ENCODE measurements around the gene GPS2. TPM values are rescaled to one million over a fixed set of nuclear protein-coding genes. Genes with fewer than 3 reads are reported as not detected.

Gene GPS2
- 10 to 100 TPM; 28.2 to 32.2 TPM for total RNA-seq

GRCh38 chr17:7314719-7315569 is at the start of gene GPS2:
Gene GPS2, minus strand, starts transcription at chr17:7315360. Its CDS starts 308 bp downstream, at chr17:7315052.
- Mint-ChIP-seq H3K4me3 (peak within 1 kb of the TSS; percentile 86), H3K4me1 (ENCODE audit: low read depth) (peaks cover 49% of the 10 kb centered on the region), H3K27me3 (ENCODE audit: low read depth) (no peaks in the 10 kb centered on the region), H3K36me3 (ENCODE audit: low read depth) (peaks cover 35% of the 10 kb centered on the region), H3K9me3 (no peaks in the 10 kb centered on the region), H3K27ac (peak within 1 kb of the TSS; percentile 88)
- DNase-seq = peak; percentile 95
- intact Hi-C loops (cut with micrococcal nuclease) = loop anchor here (1.0 to 2.0 kb wide), 2 partner anchors 8 to 36 kb away; partner anchors contain the start of gene EIF5A
- CTCF ChIA-PET = interaction anchor here (1.1 to 2.4 kb wide), 2 partner anchors 9 to 18 kb away, joined by 3 to 9 read pairs; no protein-coding TSS in a partner anchor

- intact Hi-C loops (cut with micrococcal nuclease) = no loop called here
- DNase-seq = no peak
- Mint-ChIP-seq H3K36me3 (ENCODE audit: low read depth) (no peaks in the 10 kb centered on the region), H3K27ac (no peak overlapping the region), H3K4me1 (ENCODE audit: low read depth) (no peaks in the 10 kb centered on the region), H3K4me3 (no peak overlapping the region), H3K27me3 (ENCODE audit: low read depth) (no peaks in the 10 kb centered on the region), H3K9me3 (no peaks in the 10 kb centered on the region)
- CTCF ChIA-PET = no interaction called here
Observed at GRCh38 chr17:7363311-7363710, 48.2 kb upstream of the GPS2 start.

- CTCF ChIA-PET = interaction anchor here (1.3 to 1.4 kb wide), 2 partner anchors 124 to 326 kb away, joined by 3 to 5 read pairs; partner anchors contain the start of gene WRAP53
- no peak overlapping the region for H3K4me3 Mint-ChIP-seq
- H3K27me3 Mint-ChIP-seq (ENCODE audit: low read depth) = no peaks in the 10 kb centered on the region
- DNase-seq = no peak
- no peaks in the 10 kb centered on the region for H3K9me3 Mint-ChIP-seq
- H3K27ac Mint-ChIP-seq = no peak overlapping the region
- H3K36me3 Mint-ChIP-seq (ENCODE audit: low read depth) = no peaks in the 10 kb centered on the region
- no peaks in the 10 kb centered on the region for H3K4me1 Mint-ChIP-seq (ENCODE audit: low read depth)
- intact Hi-C loops (cut with micrococcal nuclease) = no loop called here
Observed at GRCh38 chr17:7361906-7362305, 46.7 kb upstream of the GPS2 start.

- Mint-ChIP-seq H3K27ac (no peak overlapping the region), H3K36me3 (ENCODE audit: low read depth) (no peaks in the 10 kb centered on the region), H3K4me3 (no peak overlapping the region), H3K9me3 (no peaks in the 10 kb centered on the region), H3K27me3 (ENCODE audit: low read depth) (no peaks in the 10 kb centered on the region), H3K4me1 (ENCODE audit: low read depth) (peaks cover 24% of the 10 kb centered on the region)
- CTCF ChIA-PET = no interaction called here
- intact Hi-C loops (cut with micrococcal nuclease) = loop anchor here (2.0 to 5.0 kb wide), 2 partner anchors 35 to 329 kb away; partner anchors contain the start of genes PLSCR3 and TP53
- DNase-seq = no peak
Observed at GRCh38 chr17:7357381-7357780, 42.2 kb upstream of the GPS2 start.

- H3K27me3 Mint-ChIP-seq (ENCODE audit: low read depth) = no peaks in the 10 kb centered on the region
- intact Hi-C loops (cut with micrococcal nuclease) = loop anchor here (1.0 to 5.0 kb wide), 5 partner anchors 36 to 330 kb away; partner anchors contain the start of genes PLSCR3, SENP3, TMEM102 and TP53
- no peaks in the 10 kb centered on the region for H3K36me3 Mint-ChIP-seq (ENCODE audit: low read depth)
- CTCF ChIA-PET = interaction anchor here (0.9 to 4.4 kb wide), 13 partner anchors 11 to 331 kb away, joined by 3 to 34 read pairs (median 7); partner anchors contain the start of genes ACAP1, FGF11, SENP3 and TMEM102
- no peaks in the 10 kb centered on the region for H3K9me3 Mint-ChIP-seq
- no peak overlapping the region for H3K27ac Mint-ChIP-seq
- peaks cover 25% of the 10 kb centered on the region for H3K4me1 Mint-ChIP-seq (ENCODE audit: low read depth)
- no peak overlapping the region for H3K4me3 Mint-ChIP-seq
- DNase-seq = no peak
Observed at GRCh38 chr17:7356756-7357155, 41.6 kb upstream of the GPS2 start.

GRCh38 chr17:7356072-7356549 is 41.0 kb upstream of the GPS2 start:
- Mint-ChIP-seq H3K9me3 (no peaks in the 10 kb centered on the region), H3K36me3 (ENCODE audit: low read depth) (peaks cover 3% of the 10 kb centered on the region), H3K4me3 (no peak overlapping the region), H3K4me1 (ENCODE audit: low read depth) (peaks cover 28% of the 10 kb centered on the region), H3K27ac (no peak overlapping the region), H3K27me3 (ENCODE audit: low read depth) (no peaks in the 10 kb centered on the region)
- peak; percentile 91 for DNase-seq
- intact Hi-C loops (cut with micrococcal nuclease) = loop anchor here (1.0 to 5.0 kb wide), 5 partner anchors 36 to 331 kb away; partner anchors contain the start of genes PLSCR3, SENP3, TMEM102 and TP53
- CTCF ChIA-PET = interaction anchor here (0.6 to 4.4 kb wide), 37 partner anchors 12 to 331 kb away, joined by 3 to 34 read pairs (median 4); partner anchors contain the start of genes ACAP1, FGF11, NEURL4 and PLSCR3

GRCh38 chr17:7355573-7355972 is 40.4 kb upstream of the GPS2 start:
- no peak overlapping the region for H3K27ac Mint-ChIP-seq
- H3K27me3 Mint-ChIP-seq (ENCODE audit: low read depth) = no peaks in the 10 kb centered on the region
- DNase-seq = no peak
- H3K4me1 Mint-ChIP-seq (ENCODE audit: low read depth) = peaks cover 33% of the 10 kb centered on the region
- peaks cover 8% of the 10 kb centered on the region for H3K36me3 Mint-ChIP-seq (ENCODE audit: low read depth)
- intact Hi-C loops (cut with micrococcal nuclease) = loop anchor here (5.0 kb wide), 1 partner anchor 37 kb away; the partner anchor contains the start of gene PLSCR3
- CTCF ChIA-PET = interaction anchor here (0.6 to 4.4 kb wide), 36 partner anchors 12 to 332 kb away, joined by 3 to 34 read pairs (median 4); partner anchors contain the start of genes ACAP1, FGF11, NEURL4 and PLSCR3
- H3K9me3 Mint-ChIP-seq = no peaks in the 10 kb centered on the region
- H3K4me3 Mint-ChIP-seq = no peak overlapping the region

- Mint-ChIP-seq H3K4me3 (no peak within 1 kb of the TSS), H3K27ac (no peak within 1 kb of the TSS), H3K4me1 (ENCODE audit: low read depth) (peaks cover 37% of the 10 kb centered on the region), H3K9me3 (no peaks in the 10 kb centered on the region), H3K27me3 (ENCODE audit: low read depth) (no peaks in the 10 kb centered on the region), H3K36me3 (ENCODE audit: low read depth) (peaks cover 8% of the 10 kb centered on the region)
- intact Hi-C loops (cut with micrococcal nuclease) = loop anchor here (5.0 kb wide), 1 partner anchor 37 kb away; the partner anchor contains the start of gene PLSCR3
- CTCF ChIA-PET = interaction anchor here (0.5 to 4.4 kb wide), 22 partner anchors 14 to 276 kb away, joined by 3 to 34 read pairs (median 4); partner anchors contain the start of genes ACAP1, NEURL4, SENP3 and TMEM102
- no peak for DNase-seq
Observed at GRCh38 chr17:7355053-7355452, 39.9 kb upstream of the GPS2 start, which contains the start of gene TMEM95. Gene TMEM95, plus strand, starts transcription at chr17:7355156. Its CDS starts 49 bp downstream, at chr17:7355205.

- Mint-ChIP-seq H3K9me3 (no peaks in the 10 kb centered on the region), H3K36me3 (ENCODE audit: low read depth) (peaks cover 11% of the 10 kb centered on the region), H3K27me3 (ENCODE audit: low read depth) (no peaks in the 10 kb centered on the region), H3K4me3 (no peak overlapping the region), H3K4me1 (ENCODE audit: low read depth) (peaks cover 42% of the 10 kb centered on the region), H3K27ac (no peak overlapping the region)
- intact Hi-C loops (cut with micrococcal nuclease) = loop anchor here (5.0 kb wide), 1 partner anchor 48 kb away; the partner anchor contains the start of gene TMEM256
- CTCF ChIA-PET = interaction anchor here (0.5 to 4.4 kb wide), 7 partner anchors 17 to 235 kb away, joined by 3 to 34 read pairs (median 7); partner anchors contain the start of genes ACAP1, NEURL4, SENP3 and TMEM102
- peak; percentile 71 for DNase-seq
Observed at GRCh38 chr17:7354262-7354843, 39.2 kb upstream of the GPS2 start.

- Mint-ChIP-seq H3K9me3 (no peaks in the 10 kb centered on the region), H3K4me3 (peak overlapping the region; percentile 62), H3K36me3 (ENCODE audit: low read depth) (peaks cover 14% of the 10 kb centered on the region), H3K27ac (peak overlapping the region; percentile 51), H3K27me3 (ENCODE audit: low read depth) (no peaks in the 10 kb centered on the region), H3K4me1 (ENCODE audit: low read depth) (peaks cover 43% of the 10 kb centered on the region)
- intact Hi-C loops (cut with micrococcal nuclease) = loop anchor here (5.0 kb wide), 1 partner anchor 49 kb away; the partner anchor contains the start of gene TMEM256
- CTCF ChIA-PET = interaction anchor here (0.8 to 4.4 kb wide), 6 partner anchors 8 to 236 kb away, joined by 3 to 34 read pairs (median 4); partner anchors contain the start of genes ACAP1, SENP3 and TMEM102
- no peak for DNase-seq
Observed at GRCh38 chr17:7352910-7353635, 37.9 kb upstream of the GPS2 start.

GRCh38 chr17:7352503-7352889 is 37.3 kb upstream of the GPS2 start:
- H3K9me3 Mint-ChIP-seq = no peaks in the 10 kb centered on the region
- CTCF ChIA-PET = interaction anchor here (1.4 to 4.4 kb wide), 2 partner anchors 84 to 88 kb away, joined by 4 to 34 read pairs; partner anchors contain the start of gene TMEM102
- H3K27me3 Mint-ChIP-seq (ENCODE audit: low read depth) = no peaks in the 10 kb centered on the region
- H3K4me3 Mint-ChIP-seq = peak overlapping the region; percentile 62
- peaks cover 43% of the 10 kb centered on the region for H3K4me1 Mint-ChIP-seq (ENCODE audit: low read depth)
- peak overlapping the region; percentile 51 for H3K27ac Mint-ChIP-seq
- intact Hi-C loops (cut with micrococcal nuclease) = loop anchor here (5.0 kb wide), 1 partner anchor 50 kb away; the partner anchor contains the start of gene TMEM256
- no peak for DNase-seq
- peaks cover 16% of the 10 kb centered on the region for H3K36me3 Mint-ChIP-seq (ENCODE audit: low read depth)
